Measurements from ENCODE around the gene HECTD3. TPM values are rescaled to one million over a fixed set of nuclear protein-coding genes. Genes with fewer than 3 reads are reported as not detected.
"Not testable (repeated sequence)": the region's sequence is repeated elsewhere in the genome, so short reads cannot be mapped to it uniquely, and the experiment has no call there.

Gene HECTD3
- total RNA-seq, 2 experiments from 2014 or later, result 38.7 to 42.3 TPM

- no peaks in the 10 kb centered on the region for H3K27me3 Mint-ChIP-seq
- peaks cover 9% of the 10 kb centered on the region for H3K4me1 Mint-ChIP-seq
- DNase-seq, result no peak
- no peak overlapping the region for H3K4me3 Mint-ChIP-seq
- H3K9me3 Mint-ChIP-seq, result no peaks in the 10 kb centered on the region
- ChIA-PET CTCF (no interaction called here), POLR2A (no interaction called here)
- H3K27ac Mint-ChIP-seq, result peak overlapping the region; percentile 48
- peaks cover 23% of the 10 kb centered on the region for H3K36me3 Mint-ChIP-seq (ENCODE audit: low read depth)
Observed at GRCh38 chr1:45001011-45001481, 10.1 kb downstream of the HECTD3 start.

GRCh38 chr1:44999232-44999631 is 11.9 kb downstream of the HECTD3 start:
- Mint-ChIP-seq H3K4me3 (no peak overlapping the region), H3K27me3 (no peaks in the 10 kb centered on the region), H3K27ac (no peak overlapping the region), H3K4me1 (peaks cover 9% of the 10 kb centered on the region), H3K36me3 (ENCODE audit: low read depth) (peaks cover 16% of the 10 kb centered on the region), H3K9me3 (no peaks in the 10 kb centered on the region)
- CTCF ChIA-PET, result interaction anchor here (0.6 to 1.6 kb wide), 2 partner anchors 10 to 202 kb away, joined by 3 to 4 read pairs; no protein-coding TSS in a partner anchor
- POLR2A ChIA-PET, result no interaction called here
- DNase-seq, result no peak

- H3K36me3 Mint-ChIP-seq (ENCODE audit: low read depth), result no peaks in the 10 kb centered on the region
- H3K27ac Mint-ChIP-seq, result no peak overlapping the region
- no peaks in the 10 kb centered on the region for H3K9me3 Mint-ChIP-seq
- H3K4me3 Mint-ChIP-seq, result no peak overlapping the region
- no peaks in the 10 kb centered on the region for H3K27me3 Mint-ChIP-seq
- POLR2A ChIA-PET, result no interaction called here
- peaks cover 4% of the 10 kb centered on the region for H3K4me1 Mint-ChIP-seq
- no peak for DNase-seq
- CTCF ChIA-PET, result interaction anchor here (0.6 to 1.2 kb wide), 4 partner anchors 9 to 264 kb away, joined by 3 to 4 read pairs (median 4); partner anchors contain the start of genes EIF2B3 and UROD
Observed at GRCh38 chr1:44995467-44996238, 15.5 kb downstream of the HECTD3 start.

- no peaks in the 10 kb centered on the region for H3K36me3 Mint-ChIP-seq (ENCODE audit: low read depth)
- no peaks in the 10 kb centered on the region for H3K4me1 Mint-ChIP-seq
- no peak for DNase-seq
- no peaks in the 10 kb centered on the region for H3K9me3 Mint-ChIP-seq
- H3K27me3 Mint-ChIP-seq, result no peaks in the 10 kb centered on the region
- no peak overlapping the region for H3K27ac Mint-ChIP-seq
- no peak overlapping the region for H3K4me3 Mint-ChIP-seq
- ChIA-PET CTCF (no interaction called here), POLR2A (no interaction called here)
Observed at GRCh38 chr1:44994309-44994898, 16.7 kb downstream of the HECTD3 start.

- H3K36me3 Mint-ChIP-seq (ENCODE audit: low read depth), result peaks cover 3% of the 10 kb centered on the region
- H3K27me3 Mint-ChIP-seq, result no peaks in the 10 kb centered on the region
- CTCF ChIA-PET, result interaction anchor here (0.7 to 2.6 kb wide), 4 partner anchors 17 to 43 kb away, joined by 3 to 10 read pairs (median 4); partner anchors contain the start of gene HECTD3
- POLR2A ChIA-PET, result interaction anchor here (0.6 kb wide), 1 partner anchor 169 kb away, joined by 3 read pairs; no protein-coding TSS in a partner anchor
- no peak overlapping the region for H3K4me3 Mint-ChIP-seq
- H3K27ac Mint-ChIP-seq, result no peak overlapping the region
- H3K4me1 Mint-ChIP-seq, result peaks cover 22% of the 10 kb centered on the region
- DNase-seq, result no peak
- H3K9me3 Mint-ChIP-seq, result no peaks in the 10 kb centered on the region
Observed at GRCh38 chr1:44988531-44989156, 22.5 kb downstream of the HECTD3 start.

GRCh38 chr1:44985747-44986359 is 25.3 kb downstream of the HECTD3 start:
- DNase-seq, result no peak
- peak overlapping the region; percentile 92 for H3K27ac Mint-ChIP-seq
- no peaks in the 10 kb centered on the region for H3K27me3 Mint-ChIP-seq
- no peaks in the 10 kb centered on the region for H3K9me3 Mint-ChIP-seq
- H3K36me3 Mint-ChIP-seq (ENCODE audit: low read depth), result peaks cover 7% of the 10 kb centered on the region
- peaks cover 28% of the 10 kb centered on the region for H3K4me1 Mint-ChIP-seq
- ChIA-PET CTCF (interaction anchor here (0.6 to 2.6 kb wide), 4 partner anchors 10 to 163 kb away, joined by 3 to 10 read pairs (median 4); partner anchors contain the start of gene HECTD3), POLR2A (interaction anchor here (1.6 kb wide), 1 partner anchor 26 kb away, joined by 11 read pairs; the partner anchor contains the start of genes HECTD3 and UROD)
- peak overlapping the region; percentile 97 for H3K4me3 Mint-ChIP-seq

GRCh38 chr1:44977372-44977771 is 33.8 kb downstream of the HECTD3 start:
- H3K27me3 Mint-ChIP-seq, H3K9me3 Mint-ChIP-seq, H3K27ac Mint-ChIP-seq, POLR2A ChIA-PET, H3K4me3 Mint-ChIP-seq, CTCF ChIA-PET, DNase-seq: not testable (repeated sequence)
- Mint-ChIP-seq H3K36me3 (ENCODE audit: low read depth) (peaks cover 54% of the 10 kb centered on the region), H3K4me1 (peaks cover 11% of the 10 kb centered on the region)

- POLR2A ChIA-PET, result no interaction called here
- H3K4me3 Mint-ChIP-seq, result no peak overlapping the region
- H3K36me3 Mint-ChIP-seq (ENCODE audit: low read depth), result peaks cover 54% of the 10 kb centered on the region
- H3K27ac Mint-ChIP-seq, result no peak overlapping the region
- H3K4me1 Mint-ChIP-seq, result peaks cover 9% of the 10 kb centered on the region
- no peaks in the 10 kb centered on the region for H3K27me3 Mint-ChIP-seq
- CTCF ChIA-PET, result no interaction called here
- no peaks in the 10 kb centered on the region for H3K9me3 Mint-ChIP-seq
- DNase-seq, result no peak
Observed at GRCh38 chr1:44976252-44976651, 34.9 kb downstream of the HECTD3 start.

GRCh38 chr1:44973645-44974044 is 37.5 kb downstream of the HECTD3 start:
- POLR2A ChIA-PET, result interaction anchor here (0.6 kb wide), 1 partner anchor 213 kb away, joined by 3 read pairs; no protein-coding TSS in a partner anchor
- H3K9me3 Mint-ChIP-seq, result no peaks in the 10 kb centered on the region

GRCh38 chr1:44970317-44970716 is 40.8 kb downstream of the HECTD3 start:
- H3K9me3 Mint-ChIP-seq, result no peaks in the 10 kb centered on the region
- ChIA-PET POLR2A (no interaction called here), CTCF (interaction anchor here (1.2 kb wide), 1 partner anchor 44 kb away, joined by 3 read pairs; no protein-coding TSS in a partner anchor)
- no peak for DNase-seq
- H3K27ac Mint-ChIP-seq, result no peak overlapping the region
- peaks cover 11% of the 10 kb centered on the region for H3K4me1 Mint-ChIP-seq
- H3K36me3 Mint-ChIP-seq (ENCODE audit: low read depth), result peaks cover 16% of the 10 kb centered on the region
- H3K27me3 Mint-ChIP-seq, result no peaks in the 10 kb centered on the region
- no peak overlapping the region for H3K4me3 Mint-ChIP-seq

More at GRCh38 chr1:44973645-44974044, 37.5 kb downstream of the HECTD3 start:
- Mint-ChIP-seq H3K4me3 (no peak overlapping the region), H3K4me1 (peaks cover 11% of the 10 kb centered on the region), H3K27ac (peak overlapping the region; percentile 16), H3K27me3 (no peaks in the 10 kb centered on the region), H3K36me3 (ENCODE audit: low read depth) (peaks cover 44% of the 10 kb centered on the region)
- DNase-seq, result no peak
- CTCF ChIA-PET, result interaction anchor here (0.6 to 1.1 kb wide), 2 partner anchors 9 to 20 kb away, joined by 3 read pairs; no protein-coding TSS in a partner anchor

- POLR2A ChIA-PET, result no interaction called here
- Mint-ChIP-seq H3K27me3 (no peaks in the 10 kb centered on the region), H3K4me3 (no peak overlapping the region), H3K27ac (no peak overlapping the region), H3K4me1 (peaks cover 2% of the 10 kb centered on the region), H3K36me3 (ENCODE audit: low read depth) (peaks cover 6% of the 10 kb centered on the region), H3K9me3 (no peaks in the 10 kb centered on the region)
- no peak for DNase-seq
- CTCF ChIA-PET, result interaction anchor here (1.4 kb wide), 1 partner anchor 9 kb away, joined by 3 read pairs; no protein-coding TSS in a partner anchor
Observed at GRCh38 chr1:44964396-44964795, 46.7 kb downstream of the HECTD3 start.

- DNase-seq, result no peak
- H3K4me1 Mint-ChIP-seq, result no peaks in the 10 kb centered on the region
- H3K27ac Mint-ChIP-seq, result no peak overlapping the region
- no peak overlapping the region for H3K4me3 Mint-ChIP-seq
- H3K36me3 Mint-ChIP-seq (ENCODE audit: low read depth), result peaks cover 5% of the 10 kb centered on the region
- ChIA-PET CTCF (no interaction called here), POLR2A (no interaction called here)
- no peaks in the 10 kb centered on the region for H3K27me3 Mint-ChIP-seq
- no peaks in the 10 kb centered on the region for H3K9me3 Mint-ChIP-seq
Observed at GRCh38 chr1:44962729-44963128, 48.4 kb downstream of the HECTD3 start.

Data from activated CD4-positive, alpha-beta T cell treated with anti-CD3 and anti-CD28 coated beads, Interleukin-2, amount 10 ng/mL, durations not matched to agents 7 days and 5 days (primary cell).